ENCODE measurements around the gene COA5. TPM values are rescaled to one million over a fixed set of nuclear protein-coding genes. Genes with fewer than 3 reads are reported as not detected.

COA5 gene
- total RNA-seq, 1 experiment from 2014 or later = 18.6 TPM

DNA sequence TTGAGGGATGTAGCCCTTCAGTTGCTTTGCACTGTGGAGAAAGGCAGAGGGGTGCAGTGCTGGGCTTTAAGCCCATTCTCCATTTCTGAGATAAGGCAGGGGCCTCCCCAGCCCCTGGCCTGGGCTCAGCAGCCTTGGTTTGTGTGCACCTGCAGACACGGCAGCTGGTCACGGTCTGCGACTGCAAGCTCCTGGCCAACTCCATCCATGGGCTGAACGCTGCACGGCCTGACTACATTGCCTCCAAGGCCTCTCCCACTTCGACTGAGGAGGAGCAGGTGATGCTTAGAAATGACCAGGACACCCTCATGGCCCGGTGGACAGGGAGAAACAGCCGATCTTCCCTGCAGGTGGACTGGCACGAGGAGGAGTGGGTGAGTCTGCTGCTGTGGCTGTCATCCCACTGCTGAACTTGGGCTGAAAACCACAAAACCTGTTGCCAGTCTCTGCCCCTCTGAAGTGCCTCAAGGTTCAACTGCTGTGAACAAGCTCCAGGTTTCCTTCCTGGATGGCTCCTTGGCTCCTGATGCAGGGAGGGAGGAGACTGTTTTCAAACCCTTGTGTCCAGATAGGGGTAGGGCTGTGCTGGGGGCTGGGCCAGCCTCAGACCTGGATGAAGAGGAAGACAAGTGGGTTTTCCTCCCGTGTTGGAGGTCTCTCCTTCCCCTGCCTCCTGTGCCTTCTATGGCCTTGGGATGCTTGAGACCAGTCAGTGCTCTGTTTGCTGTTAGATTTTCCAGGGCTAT, 54.0 kb downstream of the COA5 start:
- no peak for DNase-seq (ENCODE audit: low read depth, low spot score)
- no peak for ATAC-seq
- Histone ChIP-seq H3K9me3 (ENCODE audit: control insufficient read depth in 1 of 2, insufficient read depth in 1 of 2, low read depth in 1 of 2, low read length in 2 of 2) (no peaks in the 10 kb centered on the region), H3K9ac (ENCODE audit: low read length) (no peak overlapping the region), H3K27ac (ENCODE audit: low read depth, low read length) (no peak overlapping the region), H3K79me2 (ENCODE audit: insufficient read depth, low read length) (no peaks in the 10 kb centered on the region), H3K27me3 (ENCODE audit: insufficient read depth, low read length) (no peaks in the 10 kb centered on the region), H3K9me2 (ENCODE audit: insufficient read depth) (no peaks in the 10 kb centered on the region), H3K4me2 (ENCODE audit: low read length) (no peak overlapping the region), H3K4me1 (ENCODE audit: control insufficient read depth in 1 of 2, insufficient read depth in 2 of 2, low read length in 2 of 2) (no peaks in the 10 kb centered on the region), H2AFZ (ENCODE audit: low read depth, low read length, poor library complexity, severe bottlenecking) (no peak overlapping the region), H3K36me3 (ENCODE audit: control insufficient read depth in 1 of 2, insufficient read depth in 2 of 2, low read length in 2 of 2) (peaks cover 4% of the 10 kb centered on the region in 2 experiments; a peak in 2 of 4 replicates), H4K20me1 (ENCODE audit: insufficient read depth) (no peaks in the 10 kb centered on the region), H3K4me3 (replicated peaks in 1 of 2; ENCODE audit: low read depth in 1 of 2, low read length in 2 of 2) (no peak overlapping the region)
- TF ChIP-seq POLR2A (IDR thresholded peaks at IDR 0.05; ENCODE audit: borderline replicate concordance, extremely low read depth, insufficient read depth, insufficient read length) (no peak), SRF (IDR thresholded peaks at IDR 0.05; ENCODE audit: low read depth) (no peak), TCF7L2 (IDR thresholded peaks at IDR 0.05; ENCODE audit: borderline replicate concordance, extremely low read depth, insufficient read depth, insufficient read length) (no peak), ZFX (IDR thresholded peaks at IDR 0.05) (no peak), JUND (IDR thresholded peaks at IDR 0.05) (no peak)
- ChIA-PET RAD21 (ENCODE audit: low non-redundant PET in 1 of 2, low total read pairs in 2 of 2, uncharacterized antibody in 2 of 2, unreplicated experiment in 2 of 2) (no interaction called here), POLR2A (no interaction called here), CTCF (interaction anchor here (1.2 kb wide), 1 partner anchor 15 kb away, joined by 3 read pairs; no protein-coding TSS in a partner anchor)
- BruUV-seq (replicated peaks) = no TSS peak
- intact Hi-C loops (cut with micrococcal nuclease) = no loop called here

DNA sequence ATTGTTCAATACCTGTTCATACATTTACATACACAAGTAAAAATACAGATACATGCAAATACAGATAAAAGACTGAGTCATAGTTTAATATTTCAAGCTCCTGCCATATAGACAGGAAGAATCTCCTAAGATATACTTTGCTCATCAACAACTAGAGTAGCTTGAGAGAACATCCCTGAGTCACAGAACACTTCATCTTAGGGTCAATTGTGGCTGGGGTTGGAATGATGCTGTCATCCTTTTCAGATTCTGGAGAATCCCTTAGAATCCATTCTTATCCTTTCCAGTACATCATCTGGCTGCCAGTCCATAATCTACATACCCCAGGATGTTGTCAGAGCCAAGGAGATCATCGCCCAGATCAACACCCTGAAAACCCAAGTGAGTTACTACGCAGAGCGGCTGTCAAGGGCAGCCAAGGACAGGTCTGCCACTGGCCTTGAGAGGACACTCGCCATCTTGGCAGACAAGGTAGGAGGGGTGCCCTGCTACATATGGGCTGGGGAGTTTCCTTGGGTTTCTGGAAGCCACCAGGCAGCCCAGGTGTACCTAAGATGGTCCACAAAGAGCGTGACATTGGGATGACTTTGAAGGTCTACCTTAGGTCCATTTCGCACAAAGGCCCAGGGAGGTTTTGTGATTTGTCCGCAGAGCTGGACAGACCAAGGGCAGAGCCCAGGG, 55.7 kb downstream of the COA5 start:
- Histone ChIP-seq H3K4me2 (ENCODE audit: low read length) (no peak overlapping the region), H3K79me2 (ENCODE audit: insufficient read depth, low read length) (no peaks in the 10 kb centered on the region), H3K4me1 (ENCODE audit: control insufficient read depth in 1 of 2, insufficient read depth in 2 of 2, low read length in 2 of 2) (no peaks in the 10 kb centered on the region), H4K20me1 (ENCODE audit: insufficient read depth) (no peaks in the 10 kb centered on the region), H3K9me2 (ENCODE audit: insufficient read depth) (no peaks in the 10 kb centered on the region), H3K27me3 (ENCODE audit: insufficient read depth, low read length) (no peaks in the 10 kb centered on the region), H3K4me3 (replicated peaks in 1 of 2; ENCODE audit: low read depth in 1 of 2, low read length in 2 of 2) (no peak overlapping the region), H3K9me3 (ENCODE audit: control insufficient read depth in 1 of 2, insufficient read depth in 1 of 2, low read depth in 1 of 2, low read length in 2 of 2) (no peaks in the 10 kb centered on the region), H3K9ac (ENCODE audit: low read length) (no peak overlapping the region), H2AFZ (ENCODE audit: low read depth, low read length, poor library complexity, severe bottlenecking) (no peak overlapping the region), H3K27ac (ENCODE audit: low read depth, low read length) (no peak overlapping the region), H3K36me3 (ENCODE audit: control insufficient read depth in 1 of 2, insufficient read depth in 2 of 2, low read length in 2 of 2) (peaks cover 4% of the 10 kb centered on the region in 2 experiments; a peak in 2 of 4 replicates)
- POLR2A ChIA-PET = no interaction called here
- no peak for DNase-seq (ENCODE audit: low read depth, low spot score)
- BruUV-seq (replicated peaks) = no TSS peak
- no peak for ATAC-seq
- RAD21 ChIA-PET (ENCODE audit: low non-redundant PET in 1 of 2, low total read pairs in 2 of 2, uncharacterized antibody in 2 of 2, unreplicated experiment in 2 of 2) = no interaction called here
- intact Hi-C loops (cut with micrococcal nuclease) = no loop called here
- CTCF ChIA-PET = interaction anchor here (1.2 kb wide), 1 partner anchor 16 kb away, joined by 3 read pairs; no protein-coding TSS in a partner anchor
- TF ChIP-seq EZH2phosphoT487 (IDR thresholded peaks at IDR 0.05; ENCODE audit: borderline replicate concordance) = no peak
- TF ChIP-seq, protein P1, sequence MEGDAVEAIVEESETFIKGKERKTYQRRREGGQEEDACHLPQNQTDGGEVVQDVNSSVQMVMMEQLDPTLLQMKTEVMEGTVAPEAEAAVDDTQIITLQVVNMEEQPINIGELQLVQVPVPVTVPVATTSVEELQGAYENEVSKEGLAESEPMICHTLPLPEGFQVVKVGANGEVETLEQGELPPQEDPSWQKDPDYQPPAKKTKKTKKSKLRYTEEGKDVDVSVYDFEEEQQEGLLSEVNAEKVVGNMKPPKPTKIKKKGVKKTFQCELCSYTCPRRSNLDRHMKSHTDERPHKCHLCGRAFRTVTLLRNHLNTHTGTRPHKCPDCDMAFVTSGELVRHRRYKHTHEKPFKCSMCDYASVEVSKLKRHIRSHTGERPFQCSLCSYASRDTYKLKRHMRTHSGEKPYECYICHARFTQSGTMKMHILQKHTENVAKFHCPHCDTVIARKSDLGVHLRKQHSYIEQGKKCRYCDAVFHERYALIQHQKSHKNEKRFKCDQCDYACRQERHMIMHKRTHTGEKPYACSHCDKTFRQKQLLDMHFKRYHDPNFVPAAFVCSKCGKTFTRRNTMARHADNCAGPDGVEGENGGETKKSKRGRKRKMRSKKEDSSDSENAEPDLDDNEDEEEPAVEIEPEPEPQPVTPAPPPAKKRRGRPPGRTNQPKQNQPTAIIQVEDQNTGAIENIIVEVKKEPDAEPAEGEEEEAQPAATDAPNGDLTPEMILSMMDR (IDR thresholded peaks at IDR 0.05 in 2 of 3, conservative IDR thresholded peaks at IDR 0.05 in 1 of 3; ENCODE audit: borderline replicate concordance in 1 of 3, insufficient read depth in 1 of 3, low read depth in 2 of 3, low read length in 2 of 3) = no peak
- TF ChIP-seq ELF1 (IDR thresholded peaks at IDR 0.05; ENCODE audit: borderline replicate concordance, low read depth) = no peak
- no peak for TF ChIP-seq EGR1 (IDR thresholded peaks at IDR 0.05; ENCODE audit: low read depth)
- TF ChIP-seq CBX3 (IDR thresholded peaks at IDR 0.05; ENCODE audit: low read depth) = no peak
- no peak for TF ChIP-seq SRF (IDR thresholded peaks at IDR 0.05; ENCODE audit: low read depth)
- TF ChIP-seq SP1 (IDR thresholded peaks at IDR 0.05; ENCODE audit: low read depth) = no peak
- TF ChIP-seq, protein P2, sequence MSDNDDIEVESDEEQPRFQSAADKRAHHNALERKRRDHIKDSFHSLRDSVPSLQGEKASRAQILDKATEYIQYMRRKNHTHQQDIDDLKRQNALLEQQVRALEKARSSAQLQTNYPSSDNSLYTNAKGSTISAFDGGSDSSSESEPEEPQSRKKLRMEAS (IDR thresholded peaks at IDR 0.05) = no peak
- no peak for TF ChIP-seq ZNF274 (IDR thresholded peaks at IDR 0.05; ENCODE audit: low read depth, low read length)
- TF ChIP-seq SIN3A (IDR thresholded peaks at IDR 0.05; ENCODE audit: low read depth) = no peak
- no peak for TF ChIP-seq FOSL1 (IDR thresholded peaks at IDR 0.05; ENCODE audit: low read depth)
- TF ChIP-seq, protein P3, sequence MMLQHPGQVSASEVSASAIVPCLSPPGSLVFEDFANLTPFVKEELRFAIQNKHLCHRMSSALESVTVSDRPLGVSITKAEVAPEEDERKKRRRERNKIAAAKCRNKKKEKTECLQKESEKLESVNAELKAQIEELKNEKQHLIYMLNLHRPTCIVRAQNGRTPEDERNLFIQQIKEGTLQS (IDR thresholded peaks at IDR 0.05) = no peak
- TF ChIP-seq POLR2A (IDR thresholded peaks at IDR 0.05; ENCODE audit: borderline replicate concordance, extremely low read depth, insufficient read depth, insufficient read length) = no peak
- TF ChIP-seq EZH2 (IDR thresholded peaks at IDR 0.05) = no peak

Data from HCT116 (cell line).